ENCODE results near the gene SUSD1. TPM values are rescaled to one million over a fixed set of nuclear protein-coding genes. Genes with fewer than 3 reads are reported as not detected.

The SUSD1 gene
- total and polyA plus RNA-seq, 8 donors, result 1.6 to 50.4 (median 21.1) TPM

DNA sequence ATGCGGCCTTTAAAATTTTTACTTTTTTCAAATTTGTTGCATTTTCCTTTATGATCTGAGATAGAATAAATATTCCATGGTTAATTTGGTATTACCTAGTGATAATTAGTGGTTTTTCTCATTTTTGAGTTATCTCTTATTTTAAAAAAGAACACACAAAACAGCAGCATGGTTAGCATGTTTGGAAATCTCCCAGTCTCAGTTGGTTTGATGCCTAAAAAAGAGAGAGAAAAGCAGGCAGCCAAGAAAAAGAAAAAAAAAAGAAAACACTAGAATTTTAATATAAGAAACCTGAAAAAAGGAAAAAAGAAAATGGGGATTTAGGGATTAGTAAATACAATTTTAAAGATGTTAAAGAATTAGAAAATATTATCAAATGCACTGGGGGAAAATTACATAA is 15.3 kb downstream of the SUSD1 start:
- H3K36me3 ChIP-seq, result peaks cover 0 to 4% (median under 1%) of the 10 kb centered on the region in 4 donors
- TF ChIP-seq EP300 (IDR thresholded peaks at IDR 0.05), result no peak
- TF ChIP-seq POLR2AphosphoS5 (IDR thresholded peaks at IDR 0.05), result no peak
- TF ChIP-seq, protein P1, sequence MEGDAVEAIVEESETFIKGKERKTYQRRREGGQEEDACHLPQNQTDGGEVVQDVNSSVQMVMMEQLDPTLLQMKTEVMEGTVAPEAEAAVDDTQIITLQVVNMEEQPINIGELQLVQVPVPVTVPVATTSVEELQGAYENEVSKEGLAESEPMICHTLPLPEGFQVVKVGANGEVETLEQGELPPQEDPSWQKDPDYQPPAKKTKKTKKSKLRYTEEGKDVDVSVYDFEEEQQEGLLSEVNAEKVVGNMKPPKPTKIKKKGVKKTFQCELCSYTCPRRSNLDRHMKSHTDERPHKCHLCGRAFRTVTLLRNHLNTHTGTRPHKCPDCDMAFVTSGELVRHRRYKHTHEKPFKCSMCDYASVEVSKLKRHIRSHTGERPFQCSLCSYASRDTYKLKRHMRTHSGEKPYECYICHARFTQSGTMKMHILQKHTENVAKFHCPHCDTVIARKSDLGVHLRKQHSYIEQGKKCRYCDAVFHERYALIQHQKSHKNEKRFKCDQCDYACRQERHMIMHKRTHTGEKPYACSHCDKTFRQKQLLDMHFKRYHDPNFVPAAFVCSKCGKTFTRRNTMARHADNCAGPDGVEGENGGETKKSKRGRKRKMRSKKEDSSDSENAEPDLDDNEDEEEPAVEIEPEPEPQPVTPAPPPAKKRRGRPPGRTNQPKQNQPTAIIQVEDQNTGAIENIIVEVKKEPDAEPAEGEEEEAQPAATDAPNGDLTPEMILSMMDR (IDR thresholded peaks at IDR 0.05), result no peak
- no peak for TF ChIP-seq POLR2A (IDR thresholded peaks at IDR 0.05)
- H3K27me3 ChIP-seq, result no peaks in the 10 kb centered on the region
- H3K27ac ChIP-seq, result no peak overlapping the region
- 97 to 100% (median 100%) methylated on average over 1 of the region's 1 CpG for WGBS, 5 donors
- intact Hi-C loops (cut with DNase I; ENCODE audit: low total_unique reads), result no loop called here
- no peaks in the 10 kb centered on the region for H3K9me3 ChIP-seq
- H3K4me3 ChIP-seq, result no peak overlapping the region
- no peaks in the 10 kb centered on the region for H3K4me1 ChIP-seq
- no peak for DNase-seq

DNA sequence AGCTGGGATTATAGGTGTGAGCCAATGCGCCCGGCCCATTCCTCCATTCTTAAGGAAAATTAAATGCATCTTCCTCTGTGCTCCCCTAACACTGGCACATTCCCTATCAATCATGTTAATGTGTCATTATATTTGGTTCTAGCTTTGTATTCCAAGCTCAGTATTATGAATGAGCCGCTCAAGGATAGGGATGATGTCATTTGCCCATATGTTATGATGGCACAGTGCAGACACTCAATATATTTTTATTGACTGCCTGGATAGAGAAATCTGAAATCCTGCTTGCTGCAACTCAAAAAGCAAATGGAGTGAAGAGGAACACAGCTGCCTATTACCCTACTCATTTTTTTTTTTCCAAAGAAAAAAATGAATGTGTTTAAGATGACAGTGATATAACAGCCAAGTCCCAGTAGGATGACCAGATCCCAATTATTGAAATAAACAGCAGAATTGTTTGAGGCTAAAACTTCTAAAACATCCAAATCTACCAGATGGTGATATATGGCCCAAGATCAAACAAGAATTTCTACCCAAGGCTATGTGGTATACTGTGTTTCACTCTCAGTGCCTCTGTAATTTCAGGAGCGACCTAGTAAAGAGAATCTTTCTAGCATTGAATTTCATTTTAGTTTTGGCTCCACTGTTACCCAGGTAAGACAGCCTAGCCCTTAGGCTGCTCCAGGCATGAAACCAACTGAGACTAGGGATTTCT is 16.3 kb downstream of the SUSD1 start:
- Histone ChIP-seq H3K9me3 (no peaks in the 10 kb centered on the region), H3K27me3 (no peaks in the 10 kb centered on the region), H3K27ac (no peak overlapping the region), H3K36me3 (peaks cover 0 to 8% (median 4%) of the 10 kb centered on the region in 4 donors), H3K4me3 (no peak overlapping the region), H3K4me1 (no peaks in the 10 kb centered on the region)
- TF ChIP-seq EP300 (IDR thresholded peaks at IDR 0.05) (no peak), POLR2A (IDR thresholded peaks at IDR 0.05) (no peak), POLR2AphosphoS5 (IDR thresholded peaks at IDR 0.05) (no peak)
- TF ChIP-seq, protein P1 (IDR thresholded peaks at IDR 0.05), result no peak
- 90 to 98% (median 94%) methylated on average over 4 of the region's 4 CpGs for WGBS, 5 donors
- DNase-seq, result no peak
- intact Hi-C loops (cut with DNase I; ENCODE audit: low total_unique reads), result no loop called here

DNA sequence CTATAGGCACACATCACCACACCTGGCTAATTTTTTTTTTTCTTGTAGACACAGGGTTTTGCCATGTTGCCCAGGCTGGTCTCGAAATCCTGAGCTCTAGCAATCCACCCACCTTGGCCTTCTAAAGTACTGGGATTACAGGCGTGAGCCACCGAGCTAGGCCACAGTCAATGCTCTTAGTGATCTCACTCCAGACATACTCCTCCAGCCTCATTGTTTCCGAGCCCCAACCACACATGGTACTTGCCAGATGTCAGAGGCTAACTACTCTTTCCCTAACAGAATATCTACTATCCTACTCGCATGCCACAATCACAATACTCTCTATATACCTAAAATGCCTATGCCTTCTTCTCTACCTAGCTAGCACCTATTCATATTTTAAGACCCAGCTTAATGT is 17.1 kb downstream of the SUSD1 start:
- H3K27ac ChIP-seq, result no peak overlapping the region
- no peaks in the 10 kb centered on the region for H3K4me1 ChIP-seq
- TF ChIP-seq, protein P1 (IDR thresholded peaks at IDR 0.05), result no peak
- TF ChIP-seq POLR2AphosphoS5 (IDR thresholded peaks at IDR 0.05) (no peak), EP300 (IDR thresholded peaks at IDR 0.05) (no peak), POLR2A (IDR thresholded peaks at IDR 0.05) (no peak)
- H3K9me3 ChIP-seq, result no peaks in the 10 kb centered on the region
- peaks cover 0 to 8% (median 4%) of the 10 kb centered on the region in 4 donors for H3K36me3 ChIP-seq
- no peak overlapping the region for H3K4me3 ChIP-seq
- WGBS, 5 donors, result 96 to 99% (median 97%) methylated on average over 5 of the region's 5 CpGs
- intact Hi-C loops (cut with DNase I; ENCODE audit: low total_unique reads), result no loop called here
- no peak for DNase-seq
- H3K27me3 ChIP-seq, result no peaks in the 10 kb centered on the region

DNA sequence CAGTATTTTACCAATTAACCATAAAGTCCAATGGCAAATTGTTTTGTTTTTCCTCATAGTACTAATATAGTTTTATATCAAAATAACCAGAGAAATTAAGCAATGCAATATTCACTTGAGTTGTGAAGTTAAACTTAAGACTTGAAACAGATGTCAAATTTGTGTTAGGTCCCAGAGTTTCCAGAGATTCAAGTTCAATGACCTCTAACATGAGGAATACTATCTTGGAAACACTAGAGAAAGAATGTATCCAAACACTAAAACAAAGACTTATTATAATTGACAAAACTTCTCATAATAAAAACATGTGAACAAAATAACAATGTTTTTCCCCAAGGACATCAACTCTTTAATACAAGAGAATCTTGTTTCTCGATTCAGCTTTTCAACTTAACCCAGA is 18.0 kb downstream of the SUSD1 start:
- WGBS, 5 donors, result 75 to 89% (median 86%) methylated on average over 1 of the region's 1 CpG
- Histone ChIP-seq H3K4me3 (no peak overlapping the region), H3K27me3 (no peaks in the 10 kb centered on the region), H3K4me1 (no peaks in the 10 kb centered on the region), H3K27ac (no peak overlapping the region), H3K9me3 (no peaks in the 10 kb centered on the region), H3K36me3 (peaks cover 0 to 8% (median 4%) of the 10 kb centered on the region in 4 donors)
- intact Hi-C loops (cut with DNase I; ENCODE audit: low total_unique reads), result no loop called here
- no peak for TF ChIP-seq POLR2A (IDR thresholded peaks at IDR 0.05)
- TF ChIP-seq, protein P1 (IDR thresholded peaks at IDR 0.05), result no peak
- no peak for TF ChIP-seq POLR2AphosphoS5 (IDR thresholded peaks at IDR 0.05)
- no peak for TF ChIP-seq EP300 (IDR thresholded peaks at IDR 0.05)
- DNase-seq, result no peak

All from stomach (tissue), 9 donors.